ENCODE measurements around the gene CCDC9.
"Not testable (repeated sequence)": the region's sequence is repeated elsewhere in the genome, so short reads cannot be mapped to it uniquely, and the experiment has no call there.

Gene CCDC9

GRCh38 chr19:47261946-47262793, 5.8 kb downstream of the CCDC9 start:
- peak in 1 of 2 donors; percentile 46 for DNase-seq

DNA sequence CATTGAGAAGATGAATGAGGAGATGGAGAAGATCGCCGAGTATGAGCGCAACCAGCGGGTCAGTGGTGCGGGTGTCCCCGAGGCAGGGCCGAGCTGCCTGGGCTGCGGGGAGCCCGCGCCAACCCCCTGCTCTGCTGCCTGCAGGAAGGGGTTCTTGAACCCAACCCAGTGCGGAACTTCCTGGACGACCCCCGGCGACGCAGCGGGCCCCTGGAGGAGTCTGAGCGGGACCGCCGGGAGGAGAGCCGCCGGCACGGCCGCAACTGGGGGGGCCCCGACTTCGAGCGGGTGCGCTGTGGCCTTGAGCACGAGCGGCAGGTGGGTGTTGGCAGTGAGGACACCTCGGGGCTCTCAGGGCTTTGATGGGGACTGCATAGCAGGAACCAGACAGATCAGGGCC, 8.3 kb downstream of the CCDC9 start:
- DNase-seq, result no peak

GRCh38 chr19:47266401-47266941, 10.1 kb downstream of the CCDC9 start:
- DNase-seq, result no peak

DNA sequence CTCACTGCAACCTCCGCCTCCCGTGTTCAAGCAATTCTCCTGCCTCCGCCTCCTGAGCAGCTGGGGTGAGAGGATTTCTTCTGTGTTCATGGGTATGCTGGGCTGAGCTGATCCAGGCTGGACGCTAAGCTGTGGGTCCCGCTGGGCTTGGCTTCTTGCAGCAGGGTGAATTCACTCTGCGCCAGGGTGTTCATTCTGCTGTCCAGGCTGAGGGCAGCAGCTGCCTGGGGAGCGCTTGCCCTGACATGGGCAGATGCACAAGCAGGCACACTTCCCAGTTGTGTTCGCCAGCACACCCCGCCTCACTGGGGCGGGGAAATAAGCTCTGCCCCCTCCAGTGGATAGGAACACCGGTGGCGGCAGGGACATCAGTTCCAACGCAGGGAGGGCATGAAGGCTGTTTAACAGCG, 11.0 kb downstream of the CCDC9 start:
- DNase-seq, result no peak

DNA sequence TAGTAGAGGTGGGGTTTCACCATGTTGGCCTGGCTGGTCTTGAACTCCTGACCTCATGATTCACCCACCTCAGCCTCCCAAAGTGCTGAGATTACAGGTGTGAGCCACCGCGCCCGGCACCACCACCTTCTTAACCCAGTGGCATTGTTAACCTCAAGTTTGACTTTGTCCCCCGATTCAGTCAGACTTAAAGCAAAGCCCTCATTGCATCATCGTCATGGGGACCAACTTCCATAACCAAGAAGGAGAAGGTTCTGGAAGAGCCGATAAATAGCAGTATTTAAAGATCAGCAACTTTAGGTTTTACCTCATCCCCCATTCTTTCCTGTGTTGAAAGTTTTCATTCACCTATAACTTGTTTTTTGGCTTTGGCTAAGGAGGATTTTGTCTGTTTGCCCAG, 11.7 kb downstream of the CCDC9 start:
- DNase-seq, result no peak

- no peak for DNase-seq
Observed at GRCh38 chr19:47269596-47269995, 13.3 kb downstream of the CCDC9 start.

DNA sequence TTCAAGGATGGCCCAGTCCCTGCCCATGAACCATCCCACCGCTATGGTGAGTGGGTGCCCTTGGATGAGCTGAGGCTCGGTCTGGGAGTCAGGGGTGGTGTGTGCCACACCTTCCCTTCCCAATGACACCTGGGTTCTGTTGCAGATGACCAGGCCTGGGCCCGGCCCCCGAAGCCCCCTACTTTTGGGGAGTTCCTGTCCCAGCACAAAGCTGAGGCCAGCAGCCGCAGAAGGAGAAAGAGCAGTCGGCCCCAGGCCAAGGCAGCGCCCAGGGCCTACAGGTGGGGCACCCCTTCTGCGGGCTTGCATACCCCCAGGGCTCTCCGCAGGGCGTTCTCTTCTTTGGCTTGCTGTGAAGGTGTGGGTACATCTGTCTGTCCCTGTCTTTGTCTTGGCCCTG, 14.1 kb downstream of the CCDC9 start:
- DNase-seq, result no peak

DNA sequence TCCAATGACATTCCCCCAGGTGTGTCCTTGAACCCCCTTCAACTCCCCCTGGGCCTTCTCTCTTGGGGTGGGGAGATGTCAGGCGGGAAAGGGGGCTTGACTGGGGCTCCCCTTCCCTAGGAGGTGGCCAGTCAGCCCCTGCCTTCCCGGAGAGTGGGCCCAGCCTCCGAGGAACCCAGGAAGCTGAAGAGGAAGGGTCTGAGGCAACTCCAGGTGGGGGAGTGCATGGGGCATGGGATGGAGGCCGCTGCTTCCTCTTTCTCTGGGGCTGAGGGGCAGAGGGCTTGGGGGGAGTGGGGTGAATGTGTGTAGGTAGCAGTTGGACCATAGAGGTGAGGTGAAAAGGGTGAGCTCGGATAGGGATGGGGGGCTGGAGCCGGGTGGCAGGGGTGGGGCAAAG, 15.6 kb downstream of the CCDC9 start:
- no peak for DNase-seq

DNA sequence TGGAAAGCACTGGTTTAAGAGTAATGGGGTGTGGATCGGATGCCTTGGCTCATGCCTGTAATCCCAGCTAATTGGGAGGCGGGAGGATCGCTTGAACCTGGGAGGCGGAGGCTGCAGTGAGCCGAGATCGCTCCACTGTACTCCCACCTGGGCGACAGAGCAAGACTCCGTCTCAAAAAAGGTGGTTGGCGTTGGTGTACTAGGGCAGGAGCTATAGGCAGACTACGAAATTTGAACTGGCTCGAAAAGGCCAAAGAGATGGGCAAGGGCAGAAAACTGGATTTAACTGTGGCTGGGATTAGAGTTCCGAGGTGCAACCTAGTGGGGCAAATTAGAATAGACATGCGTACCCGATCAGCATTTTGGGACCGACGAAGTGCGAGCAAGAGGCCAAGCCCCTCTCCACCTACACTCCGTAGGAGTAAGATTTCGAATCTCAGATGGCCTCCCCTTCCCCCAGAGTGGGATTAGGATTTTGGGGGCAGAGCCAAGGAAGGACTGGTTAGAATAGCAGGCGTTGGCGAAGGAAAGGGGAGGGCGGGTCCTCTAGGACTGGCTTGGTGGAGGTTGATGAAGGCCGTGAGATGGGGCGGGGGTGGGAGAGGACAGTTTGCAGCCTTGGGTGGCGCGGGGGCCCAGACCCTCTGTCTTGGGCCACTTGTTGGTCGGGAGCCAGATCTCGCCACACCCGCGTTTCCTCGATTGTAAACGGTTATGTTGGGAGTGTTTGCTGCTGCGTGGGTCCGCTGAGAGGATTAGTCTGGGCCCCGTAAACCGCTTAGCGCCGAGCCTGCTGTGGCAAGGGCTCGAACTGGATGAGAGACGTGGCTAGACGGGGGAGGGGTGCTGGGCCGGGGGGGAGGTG, 16.4 kb downstream of the CCDC9 start:
- no peak for DNase-seq

DNA sequence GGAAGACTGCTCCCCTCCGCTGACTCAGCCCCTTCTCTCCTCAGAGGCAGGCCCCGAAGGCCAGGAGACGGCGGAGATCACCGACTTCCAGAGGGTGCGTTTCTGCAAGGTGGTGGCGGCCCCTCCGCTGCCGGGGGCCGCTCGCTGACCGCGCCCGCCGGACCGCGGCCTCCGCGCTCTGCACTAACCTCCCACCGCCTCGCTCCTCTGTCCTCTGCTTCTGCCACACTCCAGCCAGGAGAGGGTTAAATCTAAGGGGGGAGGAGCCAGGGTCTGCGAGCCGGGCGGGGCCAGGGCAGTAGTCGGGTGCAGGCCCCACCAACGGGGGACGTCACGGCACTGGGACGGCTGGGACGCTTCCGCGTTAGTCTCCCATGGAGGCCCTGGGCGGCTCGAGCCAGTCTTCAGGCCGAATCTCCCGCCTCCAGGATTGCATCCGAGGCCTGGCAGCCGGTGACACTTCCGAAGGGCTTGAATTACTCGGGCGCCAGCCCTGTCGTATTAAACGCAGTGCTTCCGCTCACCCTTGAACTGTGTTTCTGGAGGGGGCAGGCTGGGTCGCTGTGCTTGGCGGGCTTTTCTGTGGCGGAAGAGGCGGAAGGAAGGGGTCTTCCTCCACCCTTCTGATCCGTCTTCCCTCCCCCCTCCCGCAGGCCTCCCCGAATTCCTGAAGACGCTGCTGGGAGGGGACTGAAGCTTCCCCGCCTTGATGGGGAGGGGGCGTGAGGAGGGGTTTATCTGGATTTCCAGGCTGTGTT, 17.2 kb downstream of the CCDC9 start:
- DNase-seq, result peak; percentile 89 to 90

DNA sequence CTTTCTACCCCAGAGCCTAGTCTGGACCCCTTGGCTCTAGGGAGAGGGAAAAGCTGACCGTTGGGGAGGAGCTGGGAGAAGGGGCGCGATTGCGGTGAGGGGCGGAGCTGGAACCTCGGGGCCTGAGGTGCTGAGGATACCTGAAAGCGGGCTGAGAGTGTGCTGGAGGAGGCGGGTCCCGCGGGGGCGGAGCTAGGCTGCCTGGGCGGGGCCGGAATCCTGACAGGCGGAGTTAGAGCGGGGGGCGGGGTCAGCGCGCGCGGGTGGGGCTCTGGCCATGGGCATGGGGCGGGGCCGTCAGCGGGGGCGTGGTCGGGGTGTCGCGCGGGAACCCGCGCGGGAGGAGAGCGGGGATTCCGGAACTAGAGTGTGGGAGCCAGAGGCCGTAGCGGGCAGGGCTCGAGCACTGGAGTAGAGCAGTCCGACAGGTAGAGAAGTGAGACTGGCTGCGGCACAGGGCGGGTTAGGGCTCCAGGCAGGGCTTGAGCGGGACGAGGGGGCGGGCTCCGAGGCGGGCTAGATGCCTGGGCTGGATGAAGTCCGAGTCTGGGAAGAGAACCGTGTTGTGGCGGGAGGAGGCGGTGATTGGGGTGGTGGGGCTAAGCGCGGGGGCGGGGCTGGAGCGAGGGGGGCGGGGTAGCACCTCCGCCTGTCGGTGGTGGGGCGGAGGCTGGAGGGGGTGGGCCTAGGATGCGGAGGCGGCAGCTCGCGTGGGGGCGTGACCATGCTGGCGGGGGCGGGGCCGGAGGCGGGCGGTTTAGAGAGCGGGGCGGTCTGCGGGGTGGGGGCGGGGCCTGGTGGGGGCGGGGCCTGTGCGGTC, 18.0 kb downstream of the CCDC9 start, which contains the start of gene INAFM1:
TSS of gene INAFM1 (plus strand) at position 815 of the 820 bp plus-strand sequence. CDS start 35 bp downstream, outside the sequence.
- peak; percentile 92 to 99 for DNase-seq

DNA sequence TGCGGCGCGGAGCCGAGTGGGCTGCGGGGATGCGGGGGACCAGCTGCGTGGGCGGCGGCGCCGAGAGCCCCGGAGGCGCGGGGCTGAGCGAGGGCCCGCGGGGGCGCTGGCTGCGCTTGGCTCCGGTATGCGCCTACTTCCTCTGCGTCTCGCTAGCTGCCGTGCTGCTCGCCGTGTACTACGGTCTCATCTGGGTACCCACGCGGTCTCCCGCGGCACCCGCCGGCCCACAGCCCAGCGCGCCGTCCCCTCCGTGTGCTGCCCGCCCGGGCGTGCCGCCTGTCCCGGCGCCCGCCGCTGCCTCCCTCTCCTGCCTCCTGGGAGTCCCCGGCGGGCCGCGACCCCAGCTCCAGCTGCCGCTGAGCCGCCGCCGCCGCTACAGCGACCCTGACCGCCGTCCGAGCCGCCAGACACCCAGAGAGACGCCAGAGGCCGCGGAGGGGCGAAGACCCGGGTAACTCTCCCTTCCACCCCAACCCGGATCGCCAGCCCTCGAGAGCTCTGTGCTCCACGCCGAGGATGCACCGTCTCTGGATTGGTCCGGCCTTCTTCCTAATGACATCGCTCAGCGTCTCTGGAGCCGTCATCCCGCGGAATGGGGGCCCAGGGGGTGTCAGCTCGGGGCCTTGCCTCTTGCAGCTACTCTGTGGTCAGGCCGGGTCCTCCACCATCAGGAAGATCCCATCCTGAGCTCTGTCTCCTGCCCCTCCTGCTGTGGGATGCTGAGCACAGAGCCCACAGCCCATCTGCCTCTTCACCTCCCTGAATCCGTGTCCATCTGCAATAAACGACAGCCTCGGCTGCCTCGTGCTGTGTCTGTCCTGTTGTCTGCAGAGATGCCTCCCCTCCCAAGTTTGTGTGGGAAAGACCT, 18.8 kb downstream of the CCDC9 start:
- DNase-seq, result peak in 1 of 2 donors; percentile 28

GRCh38 chr19:47275791-47276461, 19.6 kb downstream of the CCDC9 start:
- no peak for DNase-seq

DNA sequence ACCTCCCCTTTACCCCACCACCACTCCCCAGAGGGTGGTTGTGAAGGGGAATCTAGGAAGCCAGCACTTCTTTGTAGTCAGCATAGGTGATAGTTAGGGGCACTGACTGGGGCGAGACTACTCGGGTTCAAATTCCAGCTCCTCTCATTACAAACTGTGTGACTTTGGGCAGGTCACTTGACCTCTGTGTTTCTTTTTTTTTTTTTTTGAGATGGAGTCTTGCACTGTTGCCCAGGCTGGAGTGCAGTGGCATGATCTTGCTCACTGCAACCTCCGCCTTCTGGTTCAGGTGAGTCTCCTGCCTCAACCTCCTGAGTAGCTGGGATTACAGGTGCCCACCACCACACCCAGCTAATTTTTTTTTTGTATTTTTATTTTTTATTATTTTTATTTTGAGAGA, 20.2 kb downstream of the CCDC9 start:
- DNase-seq, result not testable (repeated sequence)

- DNase-seq, result peak in 1 of 2 donors; percentile 66
Observed at GRCh38 chr19:47280183-47280797, 24.0 kb downstream of the CCDC9 start.

GRCh38 chr19:47283405-47284059, 27.2 kb downstream of the CCDC9 start:
- no peak for DNase-seq

- DNase-seq, result peak; percentile 33 to 92
Observed at GRCh38 chr19:47284324-47284899, 28.1 kb downstream of the CCDC9 start.

DNA sequence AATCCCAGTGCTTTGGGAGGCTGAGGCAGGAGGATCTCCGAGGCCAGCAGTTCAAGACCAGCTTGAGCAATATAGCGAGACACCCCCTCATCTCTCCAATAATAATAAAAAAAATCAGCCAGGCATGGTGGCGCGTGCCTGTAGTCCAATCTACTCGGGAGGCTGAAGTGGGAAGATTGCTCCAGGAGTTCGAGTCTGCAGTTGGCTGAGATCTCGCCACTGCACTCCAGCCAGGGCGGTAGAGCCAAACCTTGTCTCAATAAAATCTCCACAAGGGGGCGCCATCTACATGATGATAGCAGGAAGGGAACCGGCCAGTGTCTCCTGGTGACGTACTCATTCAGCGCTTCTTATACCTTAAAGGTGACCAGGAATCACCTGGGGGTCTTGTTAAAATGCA, 39.7 kb downstream of the CCDC9 start:
- DNase-seq, result peak; percentile 70 to 98

DNA sequence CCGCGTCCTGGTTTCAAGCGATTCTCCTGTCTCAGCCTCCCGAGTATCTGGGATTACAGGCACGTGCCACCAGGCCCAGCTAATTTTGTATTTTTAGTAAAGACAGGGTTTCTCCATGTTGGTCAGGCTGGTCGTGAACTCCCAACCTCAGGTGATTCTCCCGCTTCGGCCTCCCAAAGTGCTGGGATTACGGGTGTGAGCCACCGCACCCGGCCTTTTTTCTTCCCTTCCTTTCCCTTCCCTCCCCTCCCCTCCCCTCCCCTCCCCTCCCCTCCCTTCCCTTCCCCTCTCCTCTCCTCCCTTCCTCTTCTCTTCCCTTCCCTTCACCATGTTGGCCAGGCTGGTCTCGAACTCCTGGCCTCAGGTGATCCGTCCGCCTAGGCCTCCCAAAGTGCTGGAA, 44.5 kb downstream of the CCDC9 start:
- not testable (repeated sequence) for DNase-seq

All from inflammatory macrophage treated with lipopolysaccharide for 1 hour (primary cell).